DOHH2 (cell line): Measurements from ENCODE around the gene RNF125.

Source experiments
- H3F3A ChIP-seq: fragments of 200-600 bp; sonication (generic), shearing (Covaris generic); 2 replicates; pipeline ENCODE4 v1.6.0; 2016; ENCODE audit warnings: antibody characterized with exemption, mild to moderate bottlenecking; ENCODE audit not compliant: control insufficient read depth, insufficient read depth
- H3K27ac ChIP-seq: fragments of 200-600 bp; sonication (generic); 2 replicates; pipeline ENCODE4 v1.5.1; 2014; ENCODE audit warnings: low read depth, mild to moderate bottlenecking, low read length, moderate library complexity
- H3K27me3 ChIP-seq: fragments of 200-600 bp; sonication (generic); 2 replicates; pipeline ENCODE4 v1.6.1; 2014; ENCODE audit warnings: mild to moderate bottlenecking, low read length, mixed read lengths; ENCODE audit not compliant: control insufficient read depth
- H3K36me3 ChIP-seq: fragments of 200-600 bp; sonication (generic); 2 replicates; pipeline ENCODE4 v1.6.1; 2014; ENCODE audit warnings: mild to moderate bottlenecking, low read length, moderate library complexity, mixed read lengths; ENCODE audit not compliant: control insufficient read depth
- H3K4me1 ChIP-seq: fragments of 200-600 bp; sonication (generic); 2 replicates; pipeline ENCODE4 v1.6.1; 2014; ENCODE audit warnings: mild to moderate bottlenecking, low read length, mixed read lengths; ENCODE audit not compliant: control insufficient read depth
- H3K4me2 ChIP-seq: fragments of 200-600 bp; sonication (generic); 2 replicates; pipeline ENCODE4 v1.6.0; 2014; ENCODE audit warnings: mild to moderate bottlenecking, low read length, moderate library complexity
- H3K4me3 ChIP-seq: fragments of 200-600 bp; sonication (generic); 2 replicates; pipeline ENCODE4 v1.5.1; 2014; ENCODE audit warnings: mild to moderate bottlenecking, low read length, mixed read lengths
- H3K79me2 ChIP-seq: fragments of 200-600 bp; sonication (generic); 2 replicates; pipeline ENCODE4 v1.6.1; 2014; ENCODE audit warnings: mild to moderate bottlenecking, low read length, mixed read lengths; ENCODE audit not compliant: control insufficient read depth
- H3K9me2 ChIP-seq: fragments of 200-600 bp; sonication (generic); replicated peaks from 2 replicates; pipeline ENCODE4 v1.6.1; 2014; ENCODE audit warnings: mild to moderate bottlenecking, low read length, mixed read lengths; ENCODE audit not compliant: control insufficient read depth
- H3K9me3 ChIP-seq: fragments of 200-600 bp; sonication (generic); 2 replicates; pipeline ENCODE4 v1.6.1; 2014; ENCODE audit warnings: antibody characterized with exemption, low read length, mixed read lengths; ENCODE audit not compliant: control insufficient read depth, insufficient read depth
- H4K20me1 ChIP-seq: fragments of 200-600 bp; sonication (generic); 2 replicates; pipeline ENCODE4 v1.6.0; 2014; ENCODE audit warnings: low read depth, mild to moderate bottlenecking, antibody characterized with exemption, low read length, moderate library complexity; ENCODE audit not compliant: control insufficient read depth, insufficient read depth
- EZH2phosphoT487 ChIP-seq: fragments of 200-600 bp; sonication (generic); IDR thresholded peaks from 2 replicates; pipeline ENCODE4 v1.6.1; 2017; ENCODE audit warnings: borderline replicate concordance, mild to moderate bottlenecking, antibody characterized with exemption, low read length, moderate library complexity, mixed read lengths
- TF ChIP-seq, protein P1 (sequence below): fragments of 200-600 bp; sonication (generic); IDR thresholded peaks from one replicate; pipeline ENCODE4 v1.5.1; 2014; ENCODE audit warnings: antibody characterized with exemption, mild to moderate bottlenecking, low read depth, low read length; ENCODE audit not compliant: poor library complexity, severe bottlenecking

The RNF125 gene

DNA sequence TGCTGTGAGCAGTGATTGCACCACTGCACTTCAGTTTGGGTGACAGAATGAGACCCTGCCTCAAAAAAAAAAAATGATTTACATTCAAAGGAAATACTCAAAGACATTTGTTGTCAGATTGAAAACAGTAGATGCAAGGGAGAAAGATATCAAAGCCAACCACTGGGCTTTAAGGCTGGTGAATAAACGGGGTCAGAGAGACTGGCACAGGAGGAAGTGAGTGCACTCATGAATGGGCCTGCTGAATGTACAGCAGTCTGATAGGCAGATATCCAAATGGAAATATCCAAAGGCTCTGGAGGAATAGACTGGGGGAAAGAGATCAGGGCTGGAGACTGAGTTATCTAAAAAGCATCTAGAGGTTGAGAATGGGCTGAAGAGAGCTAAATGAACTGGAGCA lies 10.9 kb downstream of the RNF125 start:
- no peaks in the 10 kb centered on the region for H3K36me3 ChIP-seq
- H3F3A ChIP-seq: no peaks in the 10 kb centered on the region
- no peaks in the 10 kb centered on the region for H3K4me1 ChIP-seq
- H3K27ac ChIP-seq: no peak overlapping the region
- no peaks in the 10 kb centered on the region for H3K9me2 ChIP-seq
- H3K27me3 ChIP-seq: peaks cover 6% of the 10 kb centered on the region
- no peaks in the 10 kb centered on the region for H4K20me1 ChIP-seq
- TF ChIP-seq, protein P1, sequence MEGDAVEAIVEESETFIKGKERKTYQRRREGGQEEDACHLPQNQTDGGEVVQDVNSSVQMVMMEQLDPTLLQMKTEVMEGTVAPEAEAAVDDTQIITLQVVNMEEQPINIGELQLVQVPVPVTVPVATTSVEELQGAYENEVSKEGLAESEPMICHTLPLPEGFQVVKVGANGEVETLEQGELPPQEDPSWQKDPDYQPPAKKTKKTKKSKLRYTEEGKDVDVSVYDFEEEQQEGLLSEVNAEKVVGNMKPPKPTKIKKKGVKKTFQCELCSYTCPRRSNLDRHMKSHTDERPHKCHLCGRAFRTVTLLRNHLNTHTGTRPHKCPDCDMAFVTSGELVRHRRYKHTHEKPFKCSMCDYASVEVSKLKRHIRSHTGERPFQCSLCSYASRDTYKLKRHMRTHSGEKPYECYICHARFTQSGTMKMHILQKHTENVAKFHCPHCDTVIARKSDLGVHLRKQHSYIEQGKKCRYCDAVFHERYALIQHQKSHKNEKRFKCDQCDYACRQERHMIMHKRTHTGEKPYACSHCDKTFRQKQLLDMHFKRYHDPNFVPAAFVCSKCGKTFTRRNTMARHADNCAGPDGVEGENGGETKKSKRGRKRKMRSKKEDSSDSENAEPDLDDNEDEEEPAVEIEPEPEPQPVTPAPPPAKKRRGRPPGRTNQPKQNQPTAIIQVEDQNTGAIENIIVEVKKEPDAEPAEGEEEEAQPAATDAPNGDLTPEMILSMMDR: no peak
- no peak for TF ChIP-seq EZH2phosphoT487
- no peaks in the 10 kb centered on the region for H3K9me3 ChIP-seq
- H3K4me2 ChIP-seq: no peak overlapping the region
- H3K79me2 ChIP-seq: no peaks in the 10 kb centered on the region
- H3K4me3 ChIP-seq: no peak overlapping the region

DNA sequence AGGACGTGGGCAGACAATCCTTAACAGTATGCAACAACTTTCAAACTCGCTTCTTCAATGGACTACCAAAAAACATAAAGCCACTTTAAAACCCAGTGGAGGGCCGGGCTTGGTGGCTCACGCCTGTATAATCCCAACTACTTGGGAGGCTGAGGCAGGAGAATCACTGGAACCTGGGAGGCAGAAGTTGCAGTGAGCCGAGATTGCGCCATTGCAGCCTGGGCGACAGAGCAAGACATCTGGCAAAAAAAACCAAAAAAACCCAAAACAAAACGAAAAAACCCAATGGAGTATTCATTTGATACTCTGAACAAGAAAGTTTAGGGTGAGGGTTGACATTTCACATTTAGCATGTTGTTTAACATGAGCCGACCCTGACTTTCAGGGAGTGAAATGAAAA lies 14.0 kb downstream of the RNF125 start:
- Histone ChIP-seq H3K4me3 (no peak overlapping the region), H3K9me3 (peaks cover 2% of the 10 kb centered on the region; the same call in 1 of the 2 replicates), H3K4me2 (no peak overlapping the region), H4K20me1 (no peaks in the 10 kb centered on the region), H3K27ac (no peak overlapping the region), H3K9me2 (no peaks in the 10 kb centered on the region), H3F3A (no peaks in the 10 kb centered on the region), H3K79me2 (no peaks in the 10 kb centered on the region), H3K4me1 (0 out of 2 replicates have a peak, but pooled peaks cover 3% of the 10 kb centered on the region), H3K27me3 (peaks cover 14% of the 10 kb centered on the region), H3K36me3 (no peaks in the 10 kb centered on the region)
- TF ChIP-seq, protein P1: no peak
- TF ChIP-seq EZH2phosphoT487: no peak

DNA sequence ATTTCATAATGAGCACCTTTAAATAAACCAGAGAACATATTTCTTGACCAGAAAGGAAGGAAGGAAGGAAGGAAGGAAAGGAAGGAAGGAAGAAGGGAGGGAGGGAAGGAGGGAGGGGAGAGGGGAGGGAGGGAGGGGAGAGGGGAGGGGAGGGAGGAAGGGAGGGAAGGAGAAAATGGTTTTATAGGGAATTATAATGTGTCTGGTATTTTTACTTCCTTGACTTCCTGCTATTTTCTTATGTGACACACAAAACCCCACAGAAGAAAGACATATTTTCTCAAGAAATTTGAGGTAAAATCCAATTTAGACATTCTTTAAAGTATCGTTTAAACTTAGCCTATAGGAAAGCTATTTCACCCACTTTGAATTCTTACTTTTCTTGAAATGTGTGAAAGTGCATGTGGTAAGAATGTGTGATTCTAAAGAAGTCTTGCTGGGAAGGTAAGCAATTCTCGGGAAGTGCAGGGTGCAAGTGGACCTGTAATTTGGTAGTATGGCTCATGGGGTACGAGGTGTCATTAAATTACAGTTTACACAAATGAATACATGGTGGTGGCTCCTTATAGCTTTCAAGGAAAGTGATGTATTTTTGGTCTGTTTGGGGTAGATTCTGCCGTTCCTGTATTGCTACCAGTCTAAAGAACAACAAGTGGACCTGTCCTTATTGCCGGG lies 18.0 kb downstream of the RNF125 start:
- no peaks in the 10 kb centered on the region for H4K20me1 ChIP-seq
- no peaks in the 10 kb centered on the region for H3K79me2 ChIP-seq
- no peaks in the 10 kb centered on the region for H3F3A ChIP-seq
- H3K36me3 ChIP-seq: no peaks in the 10 kb centered on the region
- H3K9me3 ChIP-seq: peaks cover 6% of the 10 kb centered on the region; the same call in 1 of the 2 replicates
- H3K27me3 ChIP-seq: peaks cover 20% of the 10 kb centered on the region
- H3K4me1 ChIP-seq: peaks cover 12% of the 10 kb centered on the region
- H3K27ac ChIP-seq: no peak overlapping the region
- 0 out of 2 replicates have a peak overlapping the region, but pooled peaks have one; percentile 14 for H3K4me2 ChIP-seq
- H3K9me2 ChIP-seq: no peaks in the 10 kb centered on the region
- TF ChIP-seq, protein P1: no peak
- TF ChIP-seq EZH2phosphoT487: no peak
- no peak overlapping the region for H3K4me3 ChIP-seq
